Neural progenitor cell (in vitro differentiated cells): ENCODE data around the gene ANKDD1B.

ENCODE experiments used
- EZH2phosphoT487 ChIP-seq: fragments of 200-600 bp; sonication (generic); IDR thresholded peaks from 2 replicates; pipeline ENCODE4 v1.6.1; 2017; ENCODE audit warnings: antibody characterized with exemption
- TF ChIP-seq, protein P1 (sequence below): fragments of 200-600 bp; sonication (generic); IDR thresholded peaks from 2 replicates; pipeline ENCODE4 v1.5.1; 2017; ENCODE audit warnings: antibody characterized with exemption, mild to moderate bottlenecking

DNA sequence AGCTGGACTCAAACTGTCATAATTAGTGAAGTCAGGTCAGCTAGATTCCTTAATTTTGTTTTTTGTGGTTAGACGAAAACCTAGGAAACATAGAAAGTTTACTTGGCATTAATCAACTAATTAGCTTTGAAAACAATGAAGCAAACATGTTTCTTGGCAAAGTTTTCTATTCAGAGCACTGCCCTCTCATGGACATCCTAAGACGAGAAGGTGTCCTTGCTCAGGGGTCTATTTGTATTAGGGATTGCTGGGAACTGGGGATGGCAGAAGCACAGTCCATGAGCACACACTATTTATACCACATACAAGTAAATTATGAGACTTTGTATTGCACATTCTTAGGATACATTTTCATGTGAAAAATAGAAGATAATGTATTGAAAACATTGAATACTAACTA, 56.3 kb downstream of the ANKDD1B start:
- TF ChIP-seq, protein P1, sequence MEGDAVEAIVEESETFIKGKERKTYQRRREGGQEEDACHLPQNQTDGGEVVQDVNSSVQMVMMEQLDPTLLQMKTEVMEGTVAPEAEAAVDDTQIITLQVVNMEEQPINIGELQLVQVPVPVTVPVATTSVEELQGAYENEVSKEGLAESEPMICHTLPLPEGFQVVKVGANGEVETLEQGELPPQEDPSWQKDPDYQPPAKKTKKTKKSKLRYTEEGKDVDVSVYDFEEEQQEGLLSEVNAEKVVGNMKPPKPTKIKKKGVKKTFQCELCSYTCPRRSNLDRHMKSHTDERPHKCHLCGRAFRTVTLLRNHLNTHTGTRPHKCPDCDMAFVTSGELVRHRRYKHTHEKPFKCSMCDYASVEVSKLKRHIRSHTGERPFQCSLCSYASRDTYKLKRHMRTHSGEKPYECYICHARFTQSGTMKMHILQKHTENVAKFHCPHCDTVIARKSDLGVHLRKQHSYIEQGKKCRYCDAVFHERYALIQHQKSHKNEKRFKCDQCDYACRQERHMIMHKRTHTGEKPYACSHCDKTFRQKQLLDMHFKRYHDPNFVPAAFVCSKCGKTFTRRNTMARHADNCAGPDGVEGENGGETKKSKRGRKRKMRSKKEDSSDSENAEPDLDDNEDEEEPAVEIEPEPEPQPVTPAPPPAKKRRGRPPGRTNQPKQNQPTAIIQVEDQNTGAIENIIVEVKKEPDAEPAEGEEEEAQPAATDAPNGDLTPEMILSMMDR = peak; percentile 35
- no peak for TF ChIP-seq EZH2phosphoT487
